HAP-1 (cell line): ENCODE measurements around the gene SUB1.

Experiments used
- DNase-seq, 2 experiments: peaks; one replicate each; pipeline ENCODE4 v3.0.0-alpha.2; 2016 to 2020; ENCODE audit warnings: low spot score in 2 of 2
- H3K27me3 ChIP-seq: fragments of 250-450 bp; sonication (Bioruptor Pico); 2 replicates; pipeline ENCODE4 v1.5.1; 2020; ENCODE audit warnings: low read depth, mild to moderate bottlenecking, moderate library complexity
- H3K36me3 ChIP-seq: fragments of 250-450 bp; sonication (Bioruptor Pico); replicated peaks from 2 replicates; pipeline ENCODE4 v1.5.1; 2020; ENCODE audit warnings: mild to moderate bottlenecking
- H3K4me1 ChIP-seq: fragments of 250-450 bp; sonication (Bioruptor Pico); 2 replicates; pipeline ENCODE4 v1.5.1; 2020; ENCODE audit warnings: mild to moderate bottlenecking
- H3K4me3 ChIP-seq: fragments of 250-450 bp; sonication (Bioruptor Pico); 2 replicates; pipeline ENCODE4 v1.5.1; 2020; ENCODE audit warnings: mild to moderate bottlenecking, moderate library complexity
- H3K9me3 ChIP-seq: fragments of 250-450 bp; sonication (Bioruptor Pico); 2 replicates; pipeline ENCODE4 v1.5.1; 2020; ENCODE audit warnings: mild to moderate bottlenecking, moderate library complexity
- in situ Hi-C: fragments of 300-500 bp; cut with MboI; formaldehyde crosslinking; loops from 3 replicates; pipeline ENCODE4 v1.14.3; 2020; ENCODE audit warnings: low sequenced_read_pairs, inconsistent platforms, mixed read lengths

Gene SUB1

DNA sequence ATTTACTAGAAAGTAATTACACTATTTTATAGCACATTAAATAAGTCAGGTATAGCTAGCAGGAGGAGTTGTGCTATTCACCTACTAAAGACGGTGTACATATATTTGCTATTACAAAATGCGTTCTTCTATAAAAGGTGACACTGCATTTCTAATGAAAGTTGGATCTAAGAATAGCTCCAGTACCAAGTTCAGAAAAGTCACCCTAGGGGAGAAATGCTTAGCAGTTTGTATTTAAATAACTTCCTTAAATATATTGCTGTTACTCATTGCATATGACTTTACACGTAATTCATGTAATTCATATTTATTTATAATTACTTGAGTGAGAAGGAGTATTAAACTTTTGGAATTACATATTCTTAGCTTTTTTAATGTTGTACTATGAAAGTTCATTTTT lies 7.0 kb upstream of the SUB1 start:
- no peaks in the 10 kb centered on the region for H3K27me3 ChIP-seq
- H3K4me3 ChIP-seq: no peak overlapping the region
- H3K36me3 ChIP-seq: no peaks in the 10 kb centered on the region
- no peaks in the 10 kb centered on the region for H3K9me3 ChIP-seq
- no peak for DNase-seq
- peaks cover 6% of the 10 kb centered on the region; the same call in 1 of the 2 replicates for H3K4me1 ChIP-seq
- in situ Hi-C loops: no loop called here

DNA sequence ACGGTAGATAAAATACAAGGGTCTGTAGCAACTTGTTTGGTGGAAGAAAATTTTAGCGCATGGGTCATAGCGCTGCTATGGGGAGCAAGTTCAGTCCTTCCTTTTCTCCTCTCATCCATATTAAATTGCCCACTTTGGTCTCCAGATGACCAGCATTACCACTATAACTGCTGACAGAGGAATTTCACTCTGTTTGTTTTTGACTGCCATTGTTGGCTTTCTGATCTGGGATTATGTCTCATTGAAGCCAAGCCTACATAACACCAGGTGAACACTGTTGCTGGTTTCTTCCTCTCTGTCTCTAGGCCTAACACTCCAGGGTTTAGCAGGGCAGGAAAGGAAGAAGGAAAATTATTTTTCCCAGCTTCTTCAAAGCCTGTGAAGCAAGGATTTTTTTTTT lies 6.6 kb upstream of the SUB1 start:
- no peak for DNase-seq
- in situ Hi-C loops: no loop called here
- H3K9me3 ChIP-seq: no peaks in the 10 kb centered on the region
- no peaks in the 10 kb centered on the region for H3K36me3 ChIP-seq
- peaks cover 6% of the 10 kb centered on the region; the same call in 1 of the 2 replicates for H3K4me1 ChIP-seq
- H3K4me3 ChIP-seq: no peak overlapping the region
- no peaks in the 10 kb centered on the region for H3K27me3 ChIP-seq

DNA sequence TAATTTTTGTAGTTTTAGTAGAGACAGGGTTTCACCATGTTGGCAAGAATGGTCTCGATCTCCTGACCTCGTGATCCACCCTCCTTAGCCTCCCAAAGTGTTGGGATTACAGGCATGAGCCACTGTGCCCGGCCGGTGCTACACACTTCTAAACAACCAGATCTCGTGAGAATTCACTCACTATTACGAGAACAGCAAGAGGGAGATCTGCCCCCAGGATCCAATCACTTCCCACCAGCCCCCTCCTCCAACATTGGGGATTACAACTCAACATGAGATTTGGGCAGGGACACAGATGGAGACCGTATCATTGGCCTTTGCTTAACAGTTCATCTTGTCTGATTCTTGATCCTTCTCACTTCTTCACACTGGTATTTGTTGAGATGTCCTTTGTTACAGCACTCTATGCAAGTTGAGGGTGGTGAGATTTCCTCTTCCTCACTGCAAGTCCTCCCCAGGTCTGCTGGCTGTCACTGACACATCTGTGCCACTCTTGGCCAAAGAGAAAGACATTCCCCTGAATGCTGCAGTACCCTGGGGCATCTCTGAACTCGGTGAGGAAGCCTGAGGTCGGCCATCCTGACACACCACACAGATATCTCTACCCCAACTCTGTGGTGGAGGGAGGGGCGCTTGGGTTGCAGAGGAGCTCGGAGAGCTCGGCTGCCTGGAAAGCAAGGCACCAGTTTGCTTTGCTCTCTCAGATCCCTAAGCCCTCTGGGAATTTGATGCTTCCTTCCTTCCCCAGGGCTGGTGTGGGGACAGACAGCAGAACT lies 4.2 kb upstream of the SUB1 start:
- no peak for DNase-seq
- H3K9me3 ChIP-seq: no peaks in the 10 kb centered on the region
- no peaks in the 10 kb centered on the region for H3K36me3 ChIP-seq
- peaks cover 9% of the 10 kb centered on the region; the same call in 1 of the 2 replicates for H3K4me1 ChIP-seq
- no peaks in the 10 kb centered on the region for H3K27me3 ChIP-seq
- in situ Hi-C loops: no loop called here
- H3K4me3 ChIP-seq: no peak overlapping the region

DNA sequence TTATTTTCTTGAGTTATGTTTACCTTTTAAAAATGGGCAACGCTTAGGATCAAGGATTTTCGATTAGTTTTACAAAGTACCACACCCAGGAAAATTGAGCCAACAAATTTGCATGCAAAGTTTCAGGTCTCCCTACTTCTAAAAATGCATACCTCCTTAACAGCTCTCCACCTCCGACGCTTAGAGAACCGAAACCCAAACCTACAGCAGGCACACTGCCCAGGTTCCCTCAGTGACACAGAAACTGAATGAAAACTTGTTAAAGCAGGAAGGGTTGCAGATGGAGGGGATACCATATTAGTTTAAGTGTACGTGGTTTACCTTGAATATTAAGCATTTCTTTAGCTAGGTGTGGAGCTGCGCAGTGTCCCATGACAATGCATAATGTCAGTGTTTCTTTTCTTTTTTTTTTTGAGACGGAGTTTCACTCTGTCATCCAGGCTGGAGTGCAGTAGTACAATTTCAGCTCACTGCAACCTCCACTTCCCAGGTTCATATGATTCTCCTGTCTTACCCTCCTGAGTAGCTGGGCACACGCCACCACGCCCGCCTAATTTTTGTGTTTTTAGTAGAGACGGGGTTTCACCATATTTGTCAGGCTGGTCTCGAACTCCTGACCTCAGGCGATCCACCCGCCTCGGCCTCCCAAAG lies 1.6 kb upstream of the SUB1 start:
- Histone ChIP-seq H3K27me3 (no peaks in the 10 kb centered on the region), H3K4me1 (peaks cover 17% of the 10 kb centered on the region), H3K4me3 (no peak overlapping the region), H3K9me3 (no peaks in the 10 kb centered on the region), H3K36me3 (peaks cover 9% of the 10 kb centered on the region)
- DNase-seq: no peak
- in situ Hi-C loops: no loop called here

DNA sequence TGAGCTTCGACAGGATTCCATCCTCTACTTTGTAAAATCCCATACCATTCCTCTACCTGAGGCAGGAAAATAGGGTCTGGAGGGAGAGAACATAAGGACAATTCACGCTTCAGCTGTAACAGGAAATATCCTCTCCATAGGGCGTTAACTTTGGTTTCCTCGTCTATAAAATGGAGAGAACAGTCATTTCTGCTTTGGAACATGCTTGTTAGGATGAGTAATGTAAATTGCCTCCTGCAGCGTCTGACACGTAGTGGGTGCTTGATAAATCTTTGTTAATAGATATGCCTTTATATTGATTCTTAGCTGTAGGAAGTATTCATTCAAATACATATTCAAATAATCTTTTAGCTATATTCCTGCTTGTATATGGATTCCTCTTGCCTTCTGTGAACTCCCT lies 711 bp upstream of the SUB1 start:
- Histone ChIP-seq H3K27me3 (no peaks in the 10 kb centered on the region), H3K4me3 (no peak overlapping the region; the same call in 1 of the 2 replicates), H3K9me3 (no peaks in the 10 kb centered on the region), H3K4me1 (peaks cover 17% of the 10 kb centered on the region), H3K36me3 (peaks cover 16% of the 10 kb centered on the region)
- DNase-seq: no peak
- in situ Hi-C loops: no loop called here

DNA sequence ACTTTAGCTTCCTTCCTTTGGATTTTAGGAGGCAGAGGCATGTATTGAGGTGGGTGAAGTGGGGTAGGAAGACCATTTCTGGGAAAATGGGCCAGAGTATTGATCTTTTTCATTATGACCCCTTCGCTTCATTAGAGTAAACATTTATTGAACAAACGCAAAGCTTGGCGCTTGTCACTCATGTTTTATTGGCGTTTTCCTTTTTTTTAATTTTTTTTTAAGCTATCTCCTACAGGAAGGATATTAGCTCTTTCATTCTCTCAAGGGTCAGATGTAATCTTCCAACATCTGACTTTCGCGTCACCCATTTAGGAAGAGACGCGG lies 273 bp upstream of the SUB1 start:
- H3K9me3 ChIP-seq: no peaks in the 10 kb centered on the region
- H3K36me3 ChIP-seq: peaks cover 16% of the 10 kb centered on the region
- no peak for DNase-seq
- H3K27me3 ChIP-seq: no peaks in the 10 kb centered on the region
- in situ Hi-C loops: no loop called here
- H3K4me1 ChIP-seq: peaks cover 17% of the 10 kb centered on the region
- H3K4me3 ChIP-seq: peak overlapping the region; percentile 92

DNA sequence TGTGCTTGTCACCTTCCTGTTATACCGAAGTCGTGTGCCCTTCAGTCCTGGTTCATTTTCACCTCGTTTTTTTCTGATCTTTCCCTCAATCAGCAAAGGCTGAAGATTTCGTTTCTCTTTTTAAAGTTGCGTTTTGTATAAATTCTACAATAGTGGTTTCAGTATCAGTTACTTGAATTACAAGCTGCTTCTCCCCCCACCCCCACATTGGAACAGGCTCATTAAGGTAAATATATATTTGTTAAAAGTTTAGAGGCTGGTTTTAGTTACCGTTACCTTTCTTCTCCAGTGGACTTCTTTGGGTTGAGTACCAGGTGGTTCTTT lies 881 bp downstream of the SUB1 start:
- H3K4me3 ChIP-seq: peak overlapping the region; percentile 92
- in situ Hi-C loops: no loop called here
- H3K9me3 ChIP-seq: no peaks in the 10 kb centered on the region
- H3K4me1 ChIP-seq: peaks cover 17% of the 10 kb centered on the region
- DNase-seq: no peak
- peaks cover 21% of the 10 kb centered on the region for H3K36me3 ChIP-seq
- H3K27me3 ChIP-seq: no peaks in the 10 kb centered on the region

DNA sequence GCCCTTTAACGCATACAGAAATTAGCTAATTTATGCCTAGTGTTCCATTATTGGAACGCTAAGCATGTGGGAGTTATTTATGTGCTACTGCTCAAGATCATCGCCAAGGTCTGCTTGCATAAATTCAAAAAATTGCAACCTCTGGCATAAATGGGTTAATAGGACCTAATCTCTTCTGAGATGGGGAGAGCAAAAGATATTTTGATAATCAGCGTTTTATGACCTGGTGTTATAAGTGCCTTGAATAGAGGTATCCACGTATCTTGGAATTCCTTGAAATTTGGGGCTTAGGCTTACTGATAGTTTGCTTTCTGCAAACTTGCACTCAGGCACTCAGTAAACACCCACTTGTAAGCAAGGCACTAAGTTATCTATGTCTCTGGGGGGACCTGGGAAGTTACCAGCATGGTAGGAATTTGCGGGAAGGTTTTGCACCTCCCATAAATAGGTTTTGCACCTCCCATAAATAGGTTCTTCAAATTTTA lies 1.8 kb downstream of the SUB1 start:
- Histone ChIP-seq H3K9me3 (no peaks in the 10 kb centered on the region), H3K4me3 (peak overlapping the region; percentile 92), H3K4me1 (peaks cover 17% of the 10 kb centered on the region), H3K36me3 (peaks cover 30% of the 10 kb centered on the region), H3K27me3 (no peaks in the 10 kb centered on the region)
- no peak for DNase-seq
- in situ Hi-C loops: no loop called here

DNA sequence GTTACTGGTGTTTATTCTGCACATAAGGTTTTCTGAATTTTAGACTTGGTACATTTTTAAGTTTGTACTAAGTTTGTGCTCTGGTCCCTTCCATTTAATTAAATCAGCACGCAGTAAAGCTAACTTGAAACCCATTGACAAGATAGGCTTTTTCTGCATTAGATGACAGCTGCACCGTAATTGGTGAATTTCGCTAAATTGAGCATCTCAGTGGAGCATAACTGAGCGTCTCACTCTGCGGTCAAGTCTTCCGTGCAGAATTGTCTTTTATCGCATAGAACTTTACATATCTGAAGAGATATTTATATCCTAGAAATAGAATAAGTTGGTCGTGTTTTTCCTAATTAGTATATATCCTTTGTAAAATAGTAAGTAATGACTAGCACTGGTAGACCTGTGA lies 4.1 kb downstream of the SUB1 start:
- H3K36me3 ChIP-seq: peaks cover 52% of the 10 kb centered on the region
- no peak overlapping the region for H3K4me3 ChIP-seq
- in situ Hi-C loops: no loop called here
- no peaks in the 10 kb centered on the region for H3K27me3 ChIP-seq
- H3K4me1 ChIP-seq: peaks cover 11% of the 10 kb centered on the region
- no peak for DNase-seq
- no peaks in the 10 kb centered on the region for H3K9me3 ChIP-seq

DNA sequence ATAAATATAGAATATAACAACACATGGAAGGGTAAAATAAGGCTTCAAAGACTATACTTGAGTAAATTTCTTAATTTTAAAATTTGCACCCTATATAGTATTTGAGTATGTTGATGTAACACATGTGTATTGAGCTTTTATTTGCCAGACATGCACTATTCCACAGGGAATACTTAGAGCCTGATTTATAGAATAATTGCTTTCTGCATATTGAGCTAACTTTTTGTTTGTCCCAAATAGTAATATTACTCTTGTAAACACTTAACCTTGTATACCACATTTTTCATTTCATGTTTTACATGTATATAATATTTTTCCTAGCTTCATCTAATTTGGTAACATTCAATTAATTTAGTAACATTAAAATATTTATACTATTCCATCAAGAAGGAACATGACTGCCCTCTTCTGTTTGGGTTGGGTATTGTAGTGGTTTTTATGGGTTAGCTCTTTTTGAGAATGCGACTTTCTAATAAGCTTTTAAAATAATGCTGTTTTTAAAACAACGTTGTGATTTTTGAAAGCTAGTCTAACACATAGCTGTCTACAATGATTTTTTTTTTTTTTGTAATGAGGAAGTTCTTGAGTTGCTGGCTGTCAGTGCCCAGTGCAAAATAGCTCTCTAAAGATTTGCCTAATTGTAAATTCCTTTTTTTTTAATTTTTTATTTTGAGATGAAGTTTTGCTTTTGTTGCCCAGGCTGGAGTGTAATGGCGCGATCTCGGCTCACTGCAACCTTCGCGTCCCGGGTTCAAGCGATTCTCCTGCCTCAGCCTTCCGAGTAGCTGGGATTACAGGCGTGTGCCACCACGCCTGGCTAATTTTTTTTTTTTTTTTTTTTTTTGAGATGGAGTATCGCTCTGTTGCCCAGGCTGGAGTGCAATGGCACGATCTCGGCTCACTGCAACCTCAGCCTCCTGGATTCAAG lies 4.8 kb downstream of the SUB1 start:
- Histone ChIP-seq H3K4me1 (peaks cover 8% of the 10 kb centered on the region), H3K36me3 (peaks cover 60% of the 10 kb centered on the region), H3K27me3 (no peaks in the 10 kb centered on the region), H3K9me3 (no peaks in the 10 kb centered on the region), H3K4me3 (no peak overlapping the region)
- in situ Hi-C loops: loop anchor here (5.0 kb wide), 1 partner anchor 103 kb away; no protein-coding TSS in a partner anchor
- DNase-seq: peak; percentile 32 to 61

DNA sequence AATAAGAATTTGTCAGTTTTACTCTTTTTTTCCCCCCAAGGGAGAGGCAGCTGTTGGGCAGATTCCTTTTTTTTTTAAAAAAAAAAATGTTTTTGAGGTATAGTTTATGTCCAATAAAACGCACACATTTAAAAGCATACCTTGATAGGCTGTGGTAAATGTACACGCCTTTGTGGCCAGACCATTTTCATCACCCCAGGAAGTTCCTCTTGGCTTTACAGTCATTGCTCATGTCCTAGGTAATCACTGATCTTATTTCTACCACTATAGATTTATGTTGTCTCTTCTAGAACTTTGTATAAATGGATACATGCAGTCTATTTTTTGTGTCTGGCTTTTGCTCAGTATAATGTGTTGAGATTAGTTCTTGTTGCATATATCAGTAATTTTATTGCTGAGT lies 9.8 kb downstream of the SUB1 start:
- no peak for DNase-seq
- peaks cover 91% of the 10 kb centered on the region for H3K36me3 ChIP-seq
- no peaks in the 10 kb centered on the region for H3K27me3 ChIP-seq
- no peaks in the 10 kb centered on the region for H3K4me1 ChIP-seq
- no peak overlapping the region for H3K4me3 ChIP-seq
- H3K9me3 ChIP-seq: no peaks in the 10 kb centered on the region
- in situ Hi-C loops: no loop called here

DNA sequence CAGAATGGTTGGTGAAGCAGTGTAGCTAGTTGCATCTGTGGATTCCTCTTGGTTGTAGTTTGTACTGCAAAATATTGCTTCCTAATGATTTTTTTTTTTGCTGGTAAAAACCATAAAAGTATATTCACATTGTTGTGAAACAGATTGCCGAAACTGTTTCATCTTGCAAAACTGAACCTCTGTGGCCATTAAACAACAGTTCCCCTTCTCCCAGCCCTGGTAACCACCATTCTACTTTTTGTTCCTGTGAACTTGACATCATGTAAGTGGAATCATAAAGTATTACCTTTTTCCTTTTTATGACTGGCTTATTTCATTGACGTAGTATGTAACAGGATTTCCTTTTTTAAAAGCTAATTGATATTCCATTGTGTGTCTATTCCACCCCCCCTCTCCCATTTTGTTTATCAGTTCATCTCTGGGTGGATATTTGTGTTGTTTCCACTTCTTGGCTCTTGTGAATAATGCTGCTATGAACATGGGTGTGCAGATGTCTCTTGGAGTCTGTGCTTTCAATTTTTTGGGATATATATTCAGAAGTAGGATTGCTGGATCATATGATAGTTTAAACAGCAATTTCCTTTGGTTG lies 11.8 kb downstream of the SUB1 start:
- Histone ChIP-seq H3K27me3 (no peaks in the 10 kb centered on the region), H3K4me1 (no peaks in the 10 kb centered on the region), H3K9me3 (no peaks in the 10 kb centered on the region), H3K4me3 (no peak overlapping the region), H3K36me3 (peaks cover 89% of the 10 kb centered on the region)
- in situ Hi-C loops: no loop called here
- DNase-seq: no peak

DNA sequence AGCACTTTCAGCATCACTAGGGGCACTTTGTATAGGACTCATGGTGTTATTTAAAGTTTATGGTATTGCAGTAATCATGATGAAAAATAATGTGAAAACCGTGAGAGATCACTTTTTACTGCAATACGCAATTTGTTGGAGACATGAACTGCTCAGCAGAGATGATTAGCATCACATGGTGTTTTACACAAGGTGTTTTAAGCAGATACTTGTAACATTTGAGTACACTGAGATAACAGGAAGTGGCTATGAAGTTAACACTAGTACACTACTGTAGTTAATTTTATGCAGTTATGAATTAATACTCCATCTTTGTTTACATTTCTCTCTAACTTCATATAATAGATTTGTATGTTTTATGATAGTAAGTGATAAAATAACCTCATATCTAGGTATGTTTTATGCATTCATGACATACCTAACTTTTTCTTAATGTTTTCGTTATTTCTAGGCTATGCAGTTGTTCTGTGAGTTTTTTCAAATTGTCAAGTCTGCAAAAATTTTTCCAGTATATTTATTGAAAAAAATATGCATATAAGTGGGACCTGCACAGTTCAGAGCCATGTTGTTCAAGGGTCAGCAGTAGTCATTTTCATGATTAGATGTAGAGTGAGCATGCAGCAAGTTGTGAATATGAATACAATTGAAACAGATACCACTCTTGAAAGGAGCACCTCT lies 13.0 kb downstream of the SUB1 start:
- H3K4me1 ChIP-seq: no peaks in the 10 kb centered on the region
- no peaks in the 10 kb centered on the region for H3K9me3 ChIP-seq
- no peak for DNase-seq
- in situ Hi-C loops: no loop called here
- H3K36me3 ChIP-seq: peaks cover 77% of the 10 kb centered on the region
- no peak overlapping the region for H3K4me3 ChIP-seq
- H3K27me3 ChIP-seq: no peaks in the 10 kb centered on the region
